Measurements from ENCODE around the gene APOL3.
"Not testable (repeated sequence)": the region's sequence is repeated elsewhere in the genome, so short reads cannot be mapped to it uniquely, and the experiment has no call there.

The APOL3 gene

GRCh38 chr22:36123673-36124630, 36.6 kb downstream of the APOL3 start:
- H3K27ac ChIP-seq = peak overlapping the region; percentile 68 to 86
- H3K4me3 ChIP-seq = peak overlapping the region; percentile 47
- TF ChIP-seq, protein P1, sequence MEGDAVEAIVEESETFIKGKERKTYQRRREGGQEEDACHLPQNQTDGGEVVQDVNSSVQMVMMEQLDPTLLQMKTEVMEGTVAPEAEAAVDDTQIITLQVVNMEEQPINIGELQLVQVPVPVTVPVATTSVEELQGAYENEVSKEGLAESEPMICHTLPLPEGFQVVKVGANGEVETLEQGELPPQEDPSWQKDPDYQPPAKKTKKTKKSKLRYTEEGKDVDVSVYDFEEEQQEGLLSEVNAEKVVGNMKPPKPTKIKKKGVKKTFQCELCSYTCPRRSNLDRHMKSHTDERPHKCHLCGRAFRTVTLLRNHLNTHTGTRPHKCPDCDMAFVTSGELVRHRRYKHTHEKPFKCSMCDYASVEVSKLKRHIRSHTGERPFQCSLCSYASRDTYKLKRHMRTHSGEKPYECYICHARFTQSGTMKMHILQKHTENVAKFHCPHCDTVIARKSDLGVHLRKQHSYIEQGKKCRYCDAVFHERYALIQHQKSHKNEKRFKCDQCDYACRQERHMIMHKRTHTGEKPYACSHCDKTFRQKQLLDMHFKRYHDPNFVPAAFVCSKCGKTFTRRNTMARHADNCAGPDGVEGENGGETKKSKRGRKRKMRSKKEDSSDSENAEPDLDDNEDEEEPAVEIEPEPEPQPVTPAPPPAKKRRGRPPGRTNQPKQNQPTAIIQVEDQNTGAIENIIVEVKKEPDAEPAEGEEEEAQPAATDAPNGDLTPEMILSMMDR (IDR thresholded peaks at IDR 0.05) = peak; percentile 87
- DNase-seq (ENCODE audit: low spot score) = peak; percentile 96

DNA sequence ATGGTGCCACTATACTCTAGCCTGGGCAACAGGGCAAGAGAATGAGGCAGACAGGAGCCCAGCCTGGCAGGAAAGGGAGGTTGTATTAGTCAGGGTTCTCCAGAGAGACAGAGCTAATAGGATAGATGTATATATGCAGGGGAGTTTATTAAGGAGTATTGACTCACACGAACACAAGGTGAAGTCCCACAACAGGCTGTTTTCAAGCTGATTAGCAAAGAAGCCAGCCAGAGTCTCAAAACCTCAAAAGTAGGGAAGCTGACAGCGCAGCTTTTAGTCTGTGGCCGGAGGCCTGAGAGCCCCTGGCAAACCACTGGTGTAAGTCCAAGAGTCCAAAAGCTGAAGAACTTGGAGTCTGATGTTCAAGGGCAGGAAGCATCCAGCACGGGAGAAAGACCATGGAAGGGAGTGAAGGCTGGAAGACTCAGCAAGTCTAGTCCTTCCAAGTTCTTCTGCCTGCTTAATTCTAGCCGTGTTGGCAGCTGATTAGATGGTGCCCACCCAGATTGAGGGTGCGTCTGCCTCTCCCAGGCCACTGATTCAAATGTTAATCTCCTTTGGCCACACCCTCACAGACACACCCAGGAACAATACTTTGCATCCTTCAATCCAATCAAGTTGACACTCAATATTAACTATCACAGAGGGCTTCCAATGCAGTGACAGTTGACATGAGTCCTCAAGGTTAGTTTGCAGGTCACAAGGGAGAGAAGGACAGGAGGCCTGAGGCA, 39.8 kb downstream of the APOL3 start:
- H3K4me3 ChIP-seq; H3K27ac ChIP-seq; DNase-seq (ENCODE audit: low spot score): not testable (repeated sequence)

DNA sequence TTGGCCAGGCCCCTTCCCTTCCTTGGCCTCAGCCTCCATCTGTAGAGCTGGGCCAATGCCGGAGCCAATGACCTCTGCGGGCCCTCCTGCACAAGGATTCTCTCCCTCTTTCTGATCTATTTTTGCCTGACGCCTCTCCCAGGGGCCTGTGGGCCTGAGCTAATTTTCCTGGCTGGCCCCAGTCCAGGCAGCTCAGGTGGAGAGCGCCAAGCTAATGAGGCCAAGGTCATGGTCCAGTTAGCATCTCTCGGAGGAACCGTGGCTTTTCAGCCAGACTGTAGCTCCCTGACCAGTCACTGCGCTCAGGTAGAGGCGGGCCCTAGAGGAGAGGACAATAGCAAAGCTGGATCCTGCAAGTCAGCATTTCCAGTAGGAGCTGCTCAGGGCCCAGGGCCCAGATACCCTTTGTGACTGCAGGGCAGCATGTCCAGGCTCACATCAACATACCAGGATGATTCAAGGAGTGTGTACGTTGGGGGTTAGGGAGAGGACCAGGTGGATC, 43.5 kb downstream of the APOL3 start:
- TF ChIP-seq, protein P1 (IDR thresholded peaks at IDR 0.05) = no peak
- H3K27ac ChIP-seq = no peak overlapping the region
- H3K4me3 ChIP-seq = no peak overlapping the region
- no peak for DNase-seq (ENCODE audit: low spot score)

- no peak overlapping the region for H3K27ac ChIP-seq
- TF ChIP-seq, protein P1 (IDR thresholded peaks at IDR 0.05) = no peak
- no peak for DNase-seq (ENCODE audit: low spot score)
- H3K4me3 ChIP-seq = no peak overlapping the region
Observed at GRCh38 chr22:36116127-36116526, 44.4 kb downstream of the APOL3 start.

- no peak for DNase-seq (ENCODE audit: low spot score)
- Histone ChIP-seq H3K27ac (no peak overlapping the region), H3K4me3 (no peak overlapping the region)
- TF ChIP-seq, protein P1 (IDR thresholded peaks at IDR 0.05) = no peak
Observed at GRCh38 chr22:36113121-36113520, 47.4 kb downstream of the APOL3 start.

DNA sequence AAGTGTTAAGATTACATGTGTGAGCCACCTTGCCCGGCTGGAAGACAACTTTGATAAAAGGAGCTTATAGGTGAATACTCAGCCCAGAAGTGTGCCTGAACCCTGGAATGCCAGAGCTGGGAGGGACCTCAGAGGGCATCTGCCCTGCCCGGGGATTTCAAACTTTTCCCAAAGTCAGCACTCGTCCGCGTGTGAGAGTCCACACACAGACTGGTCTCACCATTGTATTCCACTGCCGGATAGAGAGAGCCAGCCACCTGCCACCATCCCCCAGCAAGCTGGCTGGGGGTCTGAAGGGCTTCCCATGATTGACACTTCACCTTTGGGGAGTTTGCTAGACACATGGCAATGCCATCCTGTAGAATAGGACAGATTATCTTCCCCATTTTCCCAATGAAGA, 49.2 kb downstream of the APOL3 start:
- no peak for DNase-seq (ENCODE audit: low spot score)
- Histone ChIP-seq H3K4me3 (no peak overlapping the region), H3K27ac (no peak overlapping the region)
- TF ChIP-seq, protein P1 (IDR thresholded peaks at IDR 0.05) = no peak

DNA sequence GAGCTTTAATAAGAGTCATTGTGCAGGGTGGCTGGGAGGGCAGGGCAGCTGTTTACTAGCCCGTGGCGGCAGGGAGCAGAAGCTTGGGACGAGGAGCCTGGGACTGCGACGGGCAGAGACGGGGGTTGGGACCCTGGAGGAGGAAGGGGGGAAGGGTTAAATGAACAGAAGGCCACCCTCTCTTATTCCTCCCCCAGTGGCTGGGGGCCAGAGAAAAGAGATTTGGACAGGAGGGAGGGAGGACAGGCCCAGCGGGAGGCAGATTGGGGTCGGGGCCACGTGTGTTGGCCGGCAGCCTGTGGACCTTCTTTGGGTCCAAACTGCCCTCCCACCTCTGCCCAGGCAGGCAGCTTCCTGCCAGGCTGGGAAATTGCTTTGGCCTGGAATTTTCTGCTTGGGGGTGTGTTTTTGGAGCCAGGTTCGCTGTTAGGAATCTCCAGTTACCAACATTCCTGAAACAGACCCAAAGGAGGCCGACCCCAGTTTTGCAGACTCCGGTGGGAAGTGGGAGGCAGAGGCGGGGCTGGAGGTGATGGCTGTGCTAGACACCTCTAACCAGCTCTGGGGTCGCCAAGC, 50.2 kb downstream of the APOL3 start:
- TF ChIP-seq, protein P1 (IDR thresholded peaks at IDR 0.05) = no peak
- no peak for DNase-seq (ENCODE audit: low spot score)
- H3K4me3 ChIP-seq = peak overlapping the region; percentile 30
- H3K27ac ChIP-seq = no peak overlapping the region
